K562 (cell line): ENCODE data around the gene SERPING1. TPM values are rescaled to one million over a fixed set of nuclear protein-coding genes. Genes with fewer than 3 reads are reported as not detected.

Source experiments
- ATAC-seq: fragments of 200-7000 bp; cut with Tn5 transposase; 3 replicates; pipeline ENCODE4 v1.9.1; 2020; ENCODE audit warnings: moderate library complexity
- BruUV-seq: library from RNA; stranded (reverse); fragments of 400-500 nt; replicated peaks from 2 replicates; lab custom pipeline; 2021; lab: Mats Ljungman, UMichigan
- CTCF ChIA-PET: fragments of 300-600 bp; formaldehyde crosslinking; extraction: SDS; loops from one replicate; lab custom pipeline; 2021; ENCODE audit warnings: low intra/inter-chr PET ratio; lab: Yijun Ruan, JAX
- POLR2A ChIA-PET: fragments of 300-600, 350-650 bp; sonication (Branson Sonifier 250); formaldehyde crosslinking; extraction: SDS; loops from one replicate; lab custom pipeline; 2021; ENCODE audit warnings: antibody characterized with exemption, inconsistent platforms; lab: Yijun Ruan, JAX
- DNase-seq, 4 experiments: peaks; one replicate each; pipeline versions ENCODE4 v3.0.0 to v3.0.0-alpha.2; 2011 to 2018; ENCODE audit warnings: low spot score in 3 of 4, mixed read lengths in 3 of 4; ENCODE audit errors: extremely low read depth in 1 of 4
- FAIRE-seq: peaks from 2 replicates; lab custom pipeline; 2011; peaks lifted over from hg19 to GRCh38; lab: Jason Lieb, UNC
- H2AFZ ChIP-seq: 2 replicates; pipeline ENCODE4 v1.6.0; 2011; ENCODE audit warnings: low read depth, low read length, control low read depth, inconsistent platforms
- H3K27ac ChIP-seq: fragments of 200-600 bp; 3 replicates; pipeline ENCODE4 v1.8.0; 2011; ENCODE audit warnings: low read depth, mild to moderate bottlenecking, control low read depth, inconsistent platforms, low read length, moderate library complexity, mixed read lengths; ENCODE audit errors: extremely low read depth
- H3K27me3 ChIP-seq, 2 experiments: fragments of 300-600 bp in 1 of 2; 2 replicates in 1 of 2; 3 replicates in 1 of 2; pipeline versions ENCODE4 v1.6.0 to v1.8.0; 2011; ENCODE audit warnings: inconsistent platforms in 2 of 2, low read length in 2 of 2, mild to moderate bottlenecking in 1 of 2, mixed read lengths in 1 of 2, moderate library complexity in 1 of 2; ENCODE audit not compliant: control insufficient read depth in 2 of 2, insufficient read depth in 2 of 2
- H3K36me3 ChIP-seq: fragments of 300-600 bp; 3 replicates; pipeline ENCODE4 v1.8.0; 2011; ENCODE audit warnings: mild to moderate bottlenecking, low read length, inconsistent platforms; ENCODE audit not compliant: control insufficient read depth, insufficient read depth
- H3K4me1 ChIP-seq, 2 experiments: fragments of 200-600 bp in 1 of 2; replicated peaks in 1 of 2; 2 replicates in 1 of 2; 3 replicates in 1 of 2; pipeline versions ENCODE4 v1.5.1 to v1.8.0; 2011; ENCODE audit warnings: inconsistent platforms in 2 of 2, low read length in 2 of 2, mild to moderate bottlenecking in 1 of 2, mixed read lengths in 1 of 2, moderate library complexity in 1 of 2; ENCODE audit not compliant: control insufficient read depth in 2 of 2, insufficient read depth in 2 of 2
- H3K4me2 ChIP-seq: 2 replicates; pipeline ENCODE4 v1.6.1; 2011; ENCODE audit warnings: low read length, control low read depth, inconsistent platforms, mixed read lengths; ENCODE audit not compliant: insufficient read depth
- H3K4me3 ChIP-seq: fragments of 200-600 bp; sonication (generic), shearing (Covaris generic); 2 replicates; pipeline ENCODE4 v1.5.1; 2016; ENCODE audit warnings: control low read depth, inconsistent platforms
- H3K79me2 ChIP-seq: fragments of 200-600 bp; 3 replicates; pipeline ENCODE4 v1.8.0; 2011; ENCODE audit warnings: low read length, inconsistent platforms; ENCODE audit not compliant: control insufficient read depth, insufficient read depth
- H3K9ac ChIP-seq, 2 experiments: 2 replicates each; pipeline versions ENCODE4 v1.6.0 to v1.6.1; 2011; ENCODE audit warnings: low read depth in 2 of 2, low read length in 2 of 2, control low read depth in 1 of 2, inconsistent platforms in 1 of 2, mild to moderate bottlenecking in 1 of 2, mixed read lengths in 1 of 2; ENCODE audit not compliant: insufficient read depth in 1 of 2
- H3K9me1 ChIP-seq: one replicate; pipeline ENCODE4 v1.6.0; 2011; ENCODE audit warnings: inconsistent platforms, mild to moderate bottlenecking, low read length, moderate library complexity; ENCODE audit not compliant: control insufficient read depth, insufficient read depth
- H3K9me3 ChIP-seq: replicated peaks from 2 replicates; pipeline ENCODE4 v1.5.1; 2011; ENCODE audit warnings: low read depth, low read length, inconsistent platforms; ENCODE audit not compliant: control insufficient read depth, insufficient read depth
- H4K20me1 ChIP-seq: replicated peaks from 2 replicates; pipeline ENCODE4 v1.6.1; 2011; ENCODE audit warnings: low read length, inconsistent platforms, mixed read lengths; ENCODE audit not compliant: control insufficient read depth, insufficient read depth
- ATF1 ChIP-seq, 2 experiments: fragments of 450-650 bp in 1 of 2; IDR thresholded peaks; 2 replicates each; pipeline ENCODE4 v1.6.1; 2016; ENCODE audit warnings: missing compliant biosample characterization in 1 of 2, missing genetic modification characterization in 1 of 2
- BDP1 ChIP-seq: IDR thresholded peaks from 3 replicates; pipeline ENCODE4 v1.6.1; 2011; ENCODE audit not compliant: insufficient read length, insufficient read depth
- CEBPG ChIP-seq, 3 experiments: fragments of 200-800 bp in 1 of 3; sonication (Bioruptor generic) in 1 of 3; sonication (generic) in 1 of 3; formaldehyde crosslinking in 1 of 3; IDR thresholded peaks in 2 of 3; conservative IDR thresholded peaks in 1 of 3; 2 replicates each; pipeline versions ENCODE4 v1.6.1 to v1.8.0; 2016 to 2022; ENCODE audit warnings: missing compliant biosample characterization in 2 of 3, missing genetic modification characterization in 2 of 3, mild to moderate bottlenecking in 1 of 3, missing genetic modification reagents in 1 of 3
- HNRNPL ChIP-seq: fragments of 200-400 bp; formaldehyde crosslinking; IDR thresholded peaks from 2 replicates; pipeline ENCODE4 v1.6.1; 2017; ENCODE audit warnings: low read depth, mild to moderate bottlenecking, low read length
- POLR2A ChIP-seq: fragments of 450-650 bp; conservative IDR thresholded peaks from 2 replicates; pipeline ENCODE4 v1.6.1; 2016
- SPI1 ChIP-seq: IDR thresholded peaks from 2 replicates; pipeline ENCODE4 v1.6.1; 2011; ENCODE audit warnings: low read depth, low read length, control low read depth, borderline replicate concordance
- TEAD2 ChIP-seq: fragments of 450-650 bp; IDR thresholded peaks from 2 replicates; pipeline ENCODE4 v1.6.1; 2016; ENCODE audit warnings: missing genetic modification characterization, control low read depth, missing compliant biosample characterization
- YY1 ChIP-seq, 3 experiments: IDR thresholded peaks; 2 replicates each; pipeline ENCODE4 v1.6.1; 2011; ENCODE audit warnings: low read length in 2 of 3, mild to moderate bottlenecking in 2 of 3, moderate library complexity in 2 of 3, borderline replicate concordance in 1 of 3, control low read depth in 1 of 3, low read depth in 1 of 3; ENCODE audit not compliant: insufficient read depth in 3 of 3, insufficient replicate concordance in 2 of 3, control insufficient read depth in 1 of 3, insufficient read length in 1 of 3; ENCODE audit errors: extremely low read depth in 1 of 3
- ZNF436 ChIP-seq: fragments of 250-450, 450-650 bp; sonication (Bioruptor Pico); formaldehyde crosslinking; IDR thresholded peaks from 2 replicates; pipeline ENCODE4 v1.7.0; 2020; ENCODE audit warnings: mild to moderate bottlenecking
- ZNF766 ChIP-seq: fragments of 200-800 bp; sonication (Bioruptor generic); conservative IDR thresholded peaks from 2 replicates; pipeline ENCODE4 v1.6.1; 2016; ENCODE audit warnings: missing genetic modification characterization, missing compliant biosample characterization
- WGBS: fragments of 100-300 bp; shearing (Covaris generic); methylation state at CpG from one replicate; pipeline ENCODE4 v1.1.6; 2016; ENCODE audit warnings: low coverage, mixed read lengths; ENCODE audit not compliant: insufficient coverage; ENCODE audit errors: missing lambda C conversion rate; 5-methylcytosine and 5-hydroxymethylcytosine counted together
- in situ Hi-C: fragments of 300-500 bp; cut with MboI; formaldehyde crosslinking; loops from 4 replicates; pipeline ENCODE4 v1.15.0; 2018; ENCODE audit warnings: inconsistent platforms, mixed read lengths
- intact Hi-C: fragments of 100-400 bp; cut with micrococcal nuclease; formaldehyde crosslinking; loops from 2 replicates; pipeline ENCODE4 v1.14.2; 2022
- polyA plus RNA-seq, 8 experiments: library from polyadenylated mRNA; depleted of rRNA in 4 of 8; stranded (reverse) in 5 of 8; unstranded in 3 of 8; fragments of >200 nt; fragmentation: Nextera tagmentation in 2 of 8; fragmentation: Illumina TruSeq in 1 of 8; extraction: Ambion mirVana in 2 of 8; extraction: Trizol in 1 of 8; gene quantifications; 2 replicates each; pipeline versions ENCODE4 v1.2.1 to v1.2.3, GENCODE V29; 2011 to 2014; ENCODE audit warnings: inconsistent platforms in 1 of 8, missing spikeins in 1 of 8
- total RNA-seq, 7 experiments: library from RNA; depleted of rRNA in 6 of 7; stranded (reverse); fragments of >200 nt in 6 of 7; fragmentation: Illumina TruSeq in 2 of 7; extraction: Trizol in 2 of 7; gene quantifications; 2 replicates each; pipeline versions ENCODE4 v1.2.1 to v1.2.3, GENCODE V29; 2011 to 2021; ENCODE audit warnings: low replicate concordance in 1 of 7

SERPING1 gene
- total and polyA plus RNA-seq, 9 of the 15 experiments (the other 6 are each of a cell fraction or from before 2014, with no cell fraction given): 0.10 to 1.00 (median 0.21) TPM; not detected in 2

GRCh38 chr11:57586711-57587245 is 10.7 kb upstream of the SERPING1 start (continued):
- TF ChIP-seq YY1 (IDR thresholded peaks at IDR 0.05; ENCODE audit: borderline replicate concordance in 1 of 3, control insufficient read depth in 1 of 3, extremely low read depth in 1 of 3, insufficient read depth in 3 of 3, insufficient read length in 1 of 3, insufficient replicate concordance in 2 of 3, low read depth in 1 of 3, low read length in 2 of 3): no peak
- TF ChIP-seq ATF1 (CRISPR knock-in tag; IDR thresholded peaks at IDR 0.05): no peak
- TF ChIP-seq ATF1 (tag; IDR thresholded peaks at IDR 0.05): no peak
- no peak for TF ChIP-seq ZNF436 (CRISPR knock-in tag)
- TF ChIP-seq BDP1: no peak

DNA sequence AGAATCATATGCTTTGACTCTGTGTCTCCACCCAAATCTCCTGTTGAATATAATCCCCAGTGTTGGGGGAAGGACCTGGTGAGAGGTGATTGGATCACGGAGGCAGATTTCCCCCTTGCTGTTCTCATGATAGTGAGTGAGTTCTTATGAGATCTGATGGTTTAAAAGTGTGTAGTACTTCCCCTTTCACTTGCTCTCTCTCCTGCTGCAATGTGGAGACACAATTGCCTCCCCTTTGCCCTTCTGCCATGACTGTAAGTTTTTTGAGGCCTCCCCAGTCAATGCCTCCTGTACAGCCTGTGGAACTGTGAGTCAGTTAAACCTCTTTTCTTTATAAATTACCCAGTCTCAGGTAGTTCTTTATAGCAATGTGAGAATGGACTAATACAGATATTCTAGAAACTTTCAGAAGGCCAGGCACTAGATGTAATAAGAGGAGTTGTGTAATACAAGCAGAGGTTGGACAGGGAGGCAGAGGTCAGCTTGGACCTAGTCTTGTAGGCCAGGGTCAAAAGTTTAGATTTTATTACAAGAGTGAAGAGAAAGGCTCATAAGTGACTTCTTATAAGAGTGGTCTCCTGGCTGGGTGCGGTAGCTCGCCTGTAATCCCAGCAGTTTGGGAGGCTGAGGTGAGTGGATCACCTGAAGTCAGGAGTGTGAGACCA is 9.3 kb upstream of the SERPING1 start:
- H4K20me1 ChIP-seq: no peaks in the 10 kb centered on the region
- H3K27me3 ChIP-seq: peaks cover 10 to 25% of the 10 kb centered on the region in 2 experiments; a peak in 3 of 5 replicates
- no peaks in the 10 kb centered on the region for H3K79me2 ChIP-seq
- ATAC-seq (no peak), FAIRE-seq (no peak), DNase-seq (no peak)
- no peak overlapping the region for H3K4me3 ChIP-seq
- H3K9me3 ChIP-seq: no peaks in the 10 kb centered on the region
- 11% methylated on average over 3 of the region's 3 CpGs for WGBS
- H3K9me1 ChIP-seq: no peaks in the 10 kb centered on the region
- CTCF ChIA-PET: no interaction called here
- POLR2A ChIA-PET: no interaction called here
- TF ChIP-seq POLR2A (no peak), CEBPG (CRISPR knock-in tag; IDR thresholded peaks at IDR 0.05) (peak; percentile 11; the same call in 1 of the 2 replicates), CEBPG (tag; conservative IDR thresholded peaks at IDR 0.05 in 1 of 2, IDR thresholded peaks at IDR 0.05 in 1 of 2) (no peak), HNRNPL (no peak), SPI1 (no peak), ZNF766 (CRISPR knock-in tag) (peak; percentile 40; the same call in 1 of the 2 replicates), TEAD2 (tag) (no peak)
- no peaks in the 10 kb centered on the region for H3K4me1 ChIP-seq
- H3K36me3 ChIP-seq: no peaks in the 10 kb centered on the region
- in situ Hi-C loops (no loop called here), intact Hi-C loops (no loop called here)
- no peak overlapping the region for H3K9ac ChIP-seq
- H3K4me2 ChIP-seq: no peak overlapping the region
- BruUV-seq: no TSS peak
- H3K27ac ChIP-seq: no peak overlapping the region
- no peak overlapping the region for H2AFZ ChIP-seq
